GM12874 (cell line): ENCODE results near the gene SRSF11.

Experiments
- CTCF ChIP-seq: IDR thresholded peaks from 2 replicates; pipeline ENCODE4 v1.5.1; 2011; ENCODE audit warnings: low read depth, mild to moderate bottlenecking, control low read depth, low read length, moderate library complexity; ENCODE audit not compliant: insufficient read depth

SRSF11 gene

DNA sequence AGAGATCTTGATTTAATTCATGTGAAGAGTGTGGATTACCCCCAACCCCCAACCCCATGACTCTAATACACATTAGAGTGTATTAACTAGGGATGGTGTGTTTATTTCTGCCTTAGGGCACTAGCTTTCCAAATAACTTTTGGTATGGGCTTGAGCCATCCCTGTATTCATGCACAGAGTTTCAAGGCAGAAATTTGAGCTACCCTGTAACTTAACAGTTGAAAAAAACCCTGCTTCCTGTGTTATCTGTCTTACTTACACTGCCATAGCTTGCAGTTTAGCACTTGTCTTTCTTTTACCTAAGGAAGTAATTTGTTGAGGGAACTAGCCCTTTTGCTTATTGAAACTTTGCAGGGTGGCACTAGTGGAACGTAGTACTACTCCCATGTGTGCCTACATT is 6.3 kb downstream of the SRSF11 start:
- no peak for TF ChIP-seq CTCF

GRCh38 chr1:70228670-70229069 is 7.5 kb downstream of the SRSF11 start:
- no peak for TF ChIP-seq CTCF

DNA sequence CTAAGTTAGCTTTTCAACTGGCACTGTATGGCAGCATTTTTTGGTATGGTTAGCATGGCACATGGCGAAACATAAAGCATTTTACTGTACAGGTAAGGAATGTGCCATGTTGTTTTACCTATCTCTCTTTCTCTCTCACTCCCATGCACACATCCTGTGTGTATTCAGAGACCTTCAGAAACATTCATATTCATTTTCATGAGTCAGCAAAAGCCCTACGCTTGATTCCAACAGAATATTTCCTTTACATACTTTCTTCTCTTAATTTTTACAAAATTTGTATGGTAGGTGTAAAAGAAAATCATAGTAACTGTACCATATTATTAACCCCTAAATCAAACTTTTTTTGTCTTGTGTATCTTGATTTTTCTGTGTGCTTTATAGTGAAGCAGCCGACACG is 10.3 kb downstream of the SRSF11 start:
- no peak for TF ChIP-seq CTCF

- TF ChIP-seq CTCF: no peak
These were observed 13.6 kb downstream of the SRSF11 start for GRCh38 chr1:70234733-70235132.

GRCh38 chr1:70239940-70240339 is 18.8 kb downstream of the SRSF11 start:
- no peak for TF ChIP-seq CTCF

GRCh38 chr1:70247122-70247521 is 25.9 kb downstream of the SRSF11 start:
- TF ChIP-seq CTCF: no peak

DNA sequence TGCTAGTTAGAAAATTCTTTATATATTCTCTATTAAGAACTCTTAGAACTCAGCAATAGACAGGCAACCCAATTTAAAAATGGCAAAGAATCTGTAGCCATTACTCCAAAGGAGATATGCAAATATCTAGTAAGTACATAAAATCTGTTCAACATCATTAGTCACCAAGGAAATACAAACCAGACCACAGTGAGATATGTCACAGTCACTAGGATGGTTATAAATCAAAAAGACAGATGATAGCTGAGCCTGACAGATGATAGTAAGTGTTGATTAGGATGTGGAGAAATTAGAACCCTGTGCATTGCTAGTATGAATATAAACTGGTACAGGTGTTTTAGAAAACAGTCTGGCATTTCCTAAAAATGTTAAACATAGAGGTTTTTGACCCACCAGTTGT is 26.6 kb downstream of the SRSF11 start:
- TF ChIP-seq CTCF: no peak

- TF ChIP-seq CTCF: no peak
These were observed 27.5 kb downstream of the SRSF11 start for GRCh38 chr1:70248729-70249128.
